B cell (primary cell): Measurements from ENCODE around the gene ESR2.

ENCODE experiments used
- CTCF ChIP-seq: fragments of 200-600 bp; IDR thresholded peaks from one replicate; pipeline ENCODE4 v1.8.0; 2022; ENCODE audit warnings: antibody characterized with exemption, mild to moderate bottlenecking
- EZH2 ChIP-seq: IDR thresholded peaks from 2 replicates; pipeline ENCODE4 v1.6.1; 2012; ENCODE audit warnings: borderline replicate concordance, low read depth, mild to moderate bottlenecking, moderate library complexity, low read length; ENCODE audit not compliant: insufficient read depth, poor library complexity, severe bottlenecking

GRCh38 chr14:64092940-64093339, 201.2 kb downstream of the ESR2 start:
- TF ChIP-seq CTCF: no peak
- TF ChIP-seq EZH2: no peak
